Liver (tissue), 9 donors: ENCODE results near the gene DOCK8. TPM values are rescaled to one million over a fixed set of nuclear protein-coding genes. Genes with fewer than 3 reads are reported as not detected.

ENCODE experiments used
- DNase-seq: peaks from one replicate; pipeline ENCODE4 v3.0.0-alpha.2; 2017; ENCODE audit warnings: low spot score
- H3K27ac ChIP-seq, 2 donors: one replicate each; pipeline ENCODE4 v1.7.0; 2013; ENCODE audit warnings: inconsistent platforms in 2 of 2, low read length in 2 of 2, control low read depth in 1 of 2, low read depth in 1 of 2, mild to moderate bottlenecking in 1 of 2
- H3K27me3 ChIP-seq, 4 donors: one replicate each; pipeline versions ENCODE4 v1.6.1 to v1.7.0; 2013; ENCODE audit warnings: low read length in 3 of 4, inconsistent platforms in 1 of 4, mild to moderate bottlenecking in 1 of 4, moderate library complexity in 1 of 4; ENCODE audit not compliant: control insufficient read depth in 4 of 4, insufficient read depth in 4 of 4
- H3K36me3 ChIP-seq, 4 donors: one replicate each; pipeline versions ENCODE4 v1.6.1 to v1.7.0; 2013; ENCODE audit warnings: low read length in 3 of 4, mild to moderate bottlenecking in 3 of 4, low read depth in 1 of 4, moderate library complexity in 1 of 4; ENCODE audit not compliant: control insufficient read depth in 4 of 4, insufficient read depth in 3 of 4
- H3K4me1 ChIP-seq, 4 donors: one replicate each; pipeline versions ENCODE4 v1.6.1 to v1.7.0; 2013; ENCODE audit warnings: low read length in 3 of 4, mild to moderate bottlenecking in 3 of 4, moderate library complexity in 1 of 4; ENCODE audit not compliant: control insufficient read depth in 4 of 4, insufficient read depth in 4 of 4
- H3K4me3 ChIP-seq, 3 donors: one replicate each; pipeline versions ENCODE4 v1.6.1 to v1.7.0; 2013; ENCODE audit warnings: low read length in 3 of 3, control low read depth in 1 of 3, low read depth in 1 of 3, mild to moderate bottlenecking in 1 of 3
- H3K9ac ChIP-seq, 2 donors: one replicate each; pipeline ENCODE4 v1.7.0; 2013; ENCODE audit warnings: low read length in 2 of 2, mild to moderate bottlenecking in 2 of 2, moderate library complexity in 2 of 2, control low read depth in 1 of 2, low read depth in 1 of 2
- H3K9me3 ChIP-seq, 4 donors: one replicate each; pipeline versions ENCODE4 v1.6.1 to v1.7.0; 2013; ENCODE audit warnings: low read length in 3 of 4; ENCODE audit not compliant: control insufficient read depth in 4 of 4
- FOXA2 ChIP-seq: IDR thresholded peaks from 2 replicates; pipeline ENCODE4 v1.6.1; 2016; ENCODE audit warnings: antibody characterized with exemption
- GABPA ChIP-seq, 2 donors: IDR thresholded peaks in 1 of 2; conservative IDR thresholded peaks in 1 of 2; 2 replicates each; pipeline ENCODE4 v1.6.1; 2016; ENCODE audit warnings: antibody characterized with exemption in 2 of 2, mild to moderate bottlenecking in 1 of 2, moderate library complexity in 1 of 2
- HNF4A ChIP-seq, 2 donors: conservative IDR thresholded peaks; 2 replicates each; pipeline ENCODE4 v1.6.1; 2016; ENCODE audit warnings: antibody characterized with exemption in 2 of 2, mild to moderate bottlenecking in 2 of 2
- HNF4G ChIP-seq: IDR thresholded peaks from 2 replicates; pipeline ENCODE4 v1.6.1; 2016; ENCODE audit warnings: antibody characterized with exemption
- NR2F2 ChIP-seq: IDR thresholded peaks from 2 replicates; pipeline ENCODE4 v1.6.1; 2016; ENCODE audit warnings: antibody characterized with exemption
- REST ChIP-seq: IDR thresholded peaks from 2 replicates; pipeline ENCODE4 v1.6.1; 2016; ENCODE audit warnings: antibody characterized with exemption, mild to moderate bottlenecking
- RXRA ChIP-seq, 2 donors: IDR thresholded peaks; 2 replicates each; pipeline ENCODE4 v1.6.1; 2017 to 2018; ENCODE audit warnings: antibody characterized with exemption in 2 of 2, mild to moderate bottlenecking in 1 of 2
- YY1 ChIP-seq: IDR thresholded peaks from 2 replicates; pipeline ENCODE4 v1.6.1; 2016; ENCODE audit warnings: antibody characterized with exemption, mild to moderate bottlenecking
- ZBTB33 ChIP-seq: IDR thresholded peaks from 2 replicates; pipeline ENCODE4 v1.6.1; 2016; ENCODE audit warnings: antibody characterized with exemption
- WGBS: extraction: QIAGEN DNeasy Blood & Tissue Kit; methylation state at CpG from one replicate; pipeline ENCODE4 v1.1.7; 2013; 5-methylcytosine and 5-hydroxymethylcytosine counted together
- polyA plus RNA-seq, 2 donors: library from polyadenylated mRNA; stranded (reverse) in 1 of 2; unstranded in 1 of 2; fragments of 200-250 nt in 1 of 2; fragments of >200 nt in 1 of 2; fragmentation: Nextera tagmentation in 1 of 2; extraction: Ambion mirVana in 1 of 2; gene quantifications; one replicate each; pipeline versions ENCODE4 v1.2.1 to v1.2.3, GENCODE V29; 2013 to 2015
- total RNA-seq, 2 donors: library from RNA; depleted of rRNA; stranded (reverse); fragments of >200 nt; gene quantifications; one replicate each; pipeline ENCODE4 v1.2.3, GENCODE V29; 2014
- TF ChIP-seq, protein P1 (sequence below): IDR thresholded peaks from 2 replicates; pipeline ENCODE4 v1.6.1; 2016; ENCODE audit warnings: antibody characterized with exemption
- TF ChIP-seq, protein P2 (sequence below): IDR thresholded peaks from 2 replicates; pipeline ENCODE4 v1.6.1; 2016; ENCODE audit warnings: antibody characterized with exemption
- TF ChIP-seq, protein P3 (sequence below): fragments of 150-350 bp; IDR thresholded peaks from 2 replicates; pipeline ENCODE4 v1.5.1; 2017; ENCODE audit warnings: improper control_type of control experiment, low read depth, low read length; ENCODE audit not compliant: missing input control
- donor health status: healthy.
- donor health status: healthy.
- donor health status: healthy.
- donor health status: healthy.
- donor health status: healthy.

Gene DOCK8
- total and polyA plus RNA-seq, 4 donors = 3.8 to 22.6 (median 7.4) TPM

DNA sequence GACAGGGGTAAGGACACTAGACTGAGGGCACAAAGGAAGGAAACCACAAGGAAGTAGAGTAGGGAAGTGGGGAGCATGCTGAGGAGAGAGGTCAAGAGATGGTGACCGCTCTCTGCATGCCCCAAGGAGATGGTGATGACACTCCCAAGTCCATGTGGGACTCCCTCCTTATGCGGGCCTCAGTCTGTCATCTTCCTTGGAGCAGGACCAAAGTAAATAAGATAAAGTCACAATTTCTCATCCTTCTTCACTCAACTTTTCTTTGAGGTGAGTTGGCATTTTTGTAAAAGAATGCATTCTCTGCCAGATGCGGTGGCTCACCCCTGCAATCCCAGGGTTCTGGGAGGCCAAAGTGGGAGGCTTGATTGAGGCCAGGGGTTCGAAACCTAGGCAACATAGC lies 256.7 kb downstream of the DOCK8 start:
- H3K4me1 ChIP-seq = peaks cover 0 to 26% (median 20%) of the 10 kb centered on the region in 4 donors
- peaks cover 0 to 10% (median 0%) of the 10 kb centered on the region in 4 donors for H3K27me3 ChIP-seq
- no peak overlapping the region for H3K9ac ChIP-seq
- H3K27ac ChIP-seq = no peak overlapping the region
- TF ChIP-seq, protein P1, sequence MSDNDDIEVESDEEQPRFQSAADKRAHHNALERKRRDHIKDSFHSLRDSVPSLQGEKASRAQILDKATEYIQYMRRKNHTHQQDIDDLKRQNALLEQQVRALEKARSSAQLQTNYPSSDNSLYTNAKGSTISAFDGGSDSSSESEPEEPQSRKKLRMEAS = no peak
- TF ChIP-seq YY1 (no peak), HNF4A (conservative IDR thresholded peaks at IDR 0.05) (no peak), FOXA2 (no peak), HNF4G (no peak), ZBTB33 (no peak), REST (no peak), RXRA (IDR thresholded peaks at IDR 0.05) (no peak), GABPA (IDR thresholded peaks at IDR 0.05 in 1 of 2, conservative IDR thresholded peaks at IDR 0.05 in 1 of 2) (no peak), NR2F2 (no peak)
- TF ChIP-seq, protein P2, sequence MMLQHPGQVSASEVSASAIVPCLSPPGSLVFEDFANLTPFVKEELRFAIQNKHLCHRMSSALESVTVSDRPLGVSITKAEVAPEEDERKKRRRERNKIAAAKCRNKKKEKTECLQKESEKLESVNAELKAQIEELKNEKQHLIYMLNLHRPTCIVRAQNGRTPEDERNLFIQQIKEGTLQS = no peak
- H3K36me3 ChIP-seq = no peaks in the 10 kb centered on the region
- no peak overlapping the region for H3K4me3 ChIP-seq
- H3K9me3 ChIP-seq = no peaks in the 10 kb centered on the region
- WGBS = 85% methylated on average over 4 of the region's 4 CpGs
- DNase-seq = no peak

- no peak for DNase-seq
- H3K4me3 ChIP-seq = no peak overlapping the region
- H3K4me1 ChIP-seq = peaks cover 0 to 22% (median 16%) of the 10 kb centered on the region in 4 donors
- TF ChIP-seq RXRA (IDR thresholded peaks at IDR 0.05) (no peak), ZBTB33 (no peak)
- TF ChIP-seq, protein P2 = no peak
- TF ChIP-seq, protein P1 = no peak
- TF ChIP-seq, protein P3, sequence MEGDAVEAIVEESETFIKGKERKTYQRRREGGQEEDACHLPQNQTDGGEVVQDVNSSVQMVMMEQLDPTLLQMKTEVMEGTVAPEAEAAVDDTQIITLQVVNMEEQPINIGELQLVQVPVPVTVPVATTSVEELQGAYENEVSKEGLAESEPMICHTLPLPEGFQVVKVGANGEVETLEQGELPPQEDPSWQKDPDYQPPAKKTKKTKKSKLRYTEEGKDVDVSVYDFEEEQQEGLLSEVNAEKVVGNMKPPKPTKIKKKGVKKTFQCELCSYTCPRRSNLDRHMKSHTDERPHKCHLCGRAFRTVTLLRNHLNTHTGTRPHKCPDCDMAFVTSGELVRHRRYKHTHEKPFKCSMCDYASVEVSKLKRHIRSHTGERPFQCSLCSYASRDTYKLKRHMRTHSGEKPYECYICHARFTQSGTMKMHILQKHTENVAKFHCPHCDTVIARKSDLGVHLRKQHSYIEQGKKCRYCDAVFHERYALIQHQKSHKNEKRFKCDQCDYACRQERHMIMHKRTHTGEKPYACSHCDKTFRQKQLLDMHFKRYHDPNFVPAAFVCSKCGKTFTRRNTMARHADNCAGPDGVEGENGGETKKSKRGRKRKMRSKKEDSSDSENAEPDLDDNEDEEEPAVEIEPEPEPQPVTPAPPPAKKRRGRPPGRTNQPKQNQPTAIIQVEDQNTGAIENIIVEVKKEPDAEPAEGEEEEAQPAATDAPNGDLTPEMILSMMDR = no peak
- no peaks in the 10 kb centered on the region for H3K9me3 ChIP-seq
- H3K9ac ChIP-seq = no peak overlapping the region
- peaks cover 0 to 13% (median 0%) of the 10 kb centered on the region in 4 donors for H3K27me3 ChIP-seq
- WGBS = 91% methylated on average over 7 of the region's 7 CpGs
- no peaks in the 10 kb centered on the region for H3K36me3 ChIP-seq
- H3K27ac ChIP-seq = no peak overlapping the region
Observed at GRCh38 chr9:472479-473075, 257.9 kb downstream of the DOCK8 start.
